IMR-90 (cell line): ENCODE results near the gene CD99L2. TPM values are rescaled to one million over a fixed set of nuclear protein-coding genes. Genes with fewer than 3 reads are reported as not detected.

Experiments
- ATAC-seq: fragments of 200-7000 bp; cut with Tn5 transposase; 2 replicates; pipeline ENCODE4 v1.9.1; 2020; ENCODE audit warnings: low read depth, mild to moderate bottlenecking, moderate library complexity
- BruUV-seq: library from RNA; stranded (reverse); fragments of 400-500 nt; replicated peaks from 2 replicates; lab custom pipeline; 2021; lab: Mats Ljungman, UMichigan
- CTCF ChIA-PET: fragments of 300-600 bp; formaldehyde crosslinking; extraction: SDS; loops from one replicate; lab custom pipeline; 2021; ENCODE audit warnings: antibody characterized with exemption; lab: Yijun Ruan, JAX
- POLR2A ChIA-PET: fragments of 300-600 bp; sonication (Branson Sonifier 250); formaldehyde crosslinking; loops from one replicate; lab custom pipeline; 2022; ENCODE audit warnings: antibody characterized with exemption; ENCODE audit not compliant: unreplicated experiment; lab: Charles Lee
- DNase-seq: peaks from one replicate; pipeline ENCODE4 v3.0.0; 2013
- H2AFZ ChIP-seq: replicated peaks from 2 replicates; pipeline ENCODE3; 2013; ENCODE audit warnings: low read length, mild to moderate bottlenecking; ENCODE audit not compliant: poor library complexity
- H2AK5ac ChIP-seq: 2 replicates; pipeline ENCODE4 v1.6.1; 2013; ENCODE audit warnings: low read depth, low read length, inconsistent platforms
- H2AK9ac ChIP-seq: replicated peaks from 2 replicates; pipeline ENCODE3; 2013; ENCODE audit warnings: mild to moderate bottlenecking, low read depth, low read length, moderate library complexity; ENCODE audit not compliant: poor library complexity
- H2BK120ac ChIP-seq: 2 replicates; pipeline ENCODE4 v1.6.1; 2013; ENCODE audit warnings: low read depth, low read length, inconsistent platforms
- H2BK15ac ChIP-seq: 3 replicates; pipeline ENCODE4 v1.6.1; 2013; ENCODE audit warnings: low read depth, low read length, inconsistent platforms
- H2BK20ac ChIP-seq: 2 replicates; pipeline ENCODE4 v1.6.1; 2013; ENCODE audit warnings: low read depth, mild to moderate bottlenecking, inconsistent platforms, low read length, moderate library complexity
- H2BK5ac ChIP-seq: 2 replicates; pipeline ENCODE4 v1.6.1; 2013; ENCODE audit warnings: mild to moderate bottlenecking, low read depth, low read length, inconsistent platforms; ENCODE audit not compliant: poor library complexity, severe bottlenecking
- H3K14ac ChIP-seq: replicated peaks from 2 replicates; pipeline ENCODE4 v1.6.1; 2013; ENCODE audit warnings: low read depth, low read length, inconsistent platforms
- H3K18ac ChIP-seq: 2 replicates; pipeline ENCODE4 v1.6.1; 2013; ENCODE audit warnings: low read depth, low read length, control low read depth
- H3K23ac ChIP-seq: 2 replicates; pipeline ENCODE4 v1.6.1; 2013; ENCODE audit warnings: low read depth, low read length, inconsistent platforms
- H3K27ac ChIP-seq: 2 replicates; pipeline ENCODE4 v1.5.1; 2013; ENCODE audit warnings: mild to moderate bottlenecking, control low read depth, low read length; ENCODE audit not compliant: insufficient read depth
- H3K27me3 ChIP-seq: 2 replicates; pipeline ENCODE4 v1.6.1; 2013; ENCODE audit warnings: low read length; ENCODE audit not compliant: control insufficient read depth, insufficient read depth
- H3K36me3 ChIP-seq: 2 replicates; pipeline ENCODE4 v1.6.1; 2013; ENCODE audit warnings: low read length, mixed read lengths; ENCODE audit not compliant: control insufficient read depth, insufficient read depth
- H3K4ac ChIP-seq: 2 replicates; pipeline ENCODE4 v1.6.1; 2013; ENCODE audit warnings: low read depth, low read length, inconsistent platforms
- H3K4me1 ChIP-seq: 2 replicates; pipeline ENCODE4 v1.6.1; 2013; ENCODE audit warnings: low read length, mixed read lengths; ENCODE audit not compliant: control insufficient read depth, insufficient read depth
- H3K4me2 ChIP-seq: 2 replicates; pipeline ENCODE4 v1.6.1; 2013; ENCODE audit warnings: low read depth, mild to moderate bottlenecking, control low read depth, low read length, moderate library complexity
- H3K4me3 ChIP-seq: 2 replicates; pipeline ENCODE4 v1.5.1; 2013; ENCODE audit warnings: low read depth, mild to moderate bottlenecking, control low read depth, low read length, moderate library complexity; ENCODE audit not compliant: insufficient read depth
- H3K56ac ChIP-seq: 2 replicates; pipeline ENCODE4 v1.6.1; 2013; ENCODE audit warnings: low read length, inconsistent platforms; ENCODE audit not compliant: insufficient read depth; ENCODE audit errors: extremely low read depth
- H3K79me1 ChIP-seq, 2 experiments: 2 replicates each; pipeline ENCODE4 v1.6.1; 2013; ENCODE audit warnings: low read length in 2 of 2, inconsistent platforms in 1 of 2, low read depth in 1 of 2
- H3K9ac ChIP-seq: 2 replicates; pipeline ENCODE4 v1.6.1; 2013; ENCODE audit warnings: low read depth, low read length, control low read depth
- H3K9me1 ChIP-seq: 2 replicates; pipeline ENCODE4 v1.6.1; 2013; ENCODE audit warnings: low read length, inconsistent platforms; ENCODE audit not compliant: insufficient read depth
- H3K9me3 ChIP-seq: 2 replicates; pipeline ENCODE4 v1.6.1; 2013; ENCODE audit warnings: low read length; ENCODE audit not compliant: control insufficient read depth, insufficient read depth
- H4K20me1 ChIP-seq: 2 replicates; pipeline ENCODE4 v1.6.1; 2013; ENCODE audit warnings: low read length, inconsistent platforms; ENCODE audit not compliant: insufficient read depth
- H4K5ac ChIP-seq: 2 replicates; pipeline ENCODE4 v1.6.1; 2013; ENCODE audit warnings: mild to moderate bottlenecking, low read depth, low read length, control low read depth
- H4K8ac ChIP-seq, 2 experiments: 2 replicates each; pipeline ENCODE4 v1.6.1; 2013; ENCODE audit warnings: low read depth in 2 of 2, low read length in 2 of 2, control low read depth in 1 of 2, inconsistent platforms in 1 of 2
- H4K91ac ChIP-seq: 2 replicates; pipeline ENCODE4 v1.6.1; 2013; ENCODE audit warnings: low read depth, low read length, inconsistent platforms; ENCODE audit not compliant: insufficient read depth
- BHLHE40 ChIP-seq: fragments of 150-350 bp; IDR thresholded peaks from 2 replicates; pipeline ENCODE4 v1.6.1; 2016; ENCODE audit warnings: mild to moderate bottlenecking, low read depth, low read length
- CEBPB ChIP-seq: IDR thresholded peaks from 2 replicates; pipeline ENCODE4 v1.6.1; 2012; ENCODE audit warnings: low read depth, low read length, improper control_type of control experiment
- CHD1 ChIP-seq: IDR thresholded peaks from 2 replicates; pipeline ENCODE4 v1.6.1; 2012; ENCODE audit warnings: low read depth, low read length, improper control_type of control experiment
- MAZ ChIP-seq: IDR thresholded peaks from 2 replicates; pipeline ENCODE4 v1.6.1; 2012; ENCODE audit warnings: low read depth, mild to moderate bottlenecking, low read length, improper control_type of control experiment, moderate library complexity, borderline replicate concordance
- MXI1 ChIP-seq: IDR thresholded peaks from 2 replicates; pipeline ENCODE4 v1.6.1; 2012; ENCODE audit warnings: low read depth, mild to moderate bottlenecking, low read length, moderate library complexity, borderline replicate concordance
- NFE2L2 ChIP-seq: fragments of 150-350 bp; IDR thresholded peaks from 2 replicates; pipeline ENCODE4 v1.6.1; 2016; ENCODE audit warnings: low read depth, mild to moderate bottlenecking, low read length
- RAD21 ChIP-seq: IDR thresholded peaks from 2 replicates; pipeline ENCODE4 v1.6.1; 2012; ENCODE audit warnings: low read length, improper control_type of control experiment
- USF2 ChIP-seq: fragments of 150-350 bp; IDR thresholded peaks from 2 replicates; pipeline ENCODE4 v1.6.1; 2017; ENCODE audit warnings: mild to moderate bottlenecking, antibody characterized with exemption, low read length, low read depth
- WGBS, 2 experiments: methylation state at CpG; one replicate each; pipeline versions ENCODE4 v1.1.5 to v1.1.7; 2013; ENCODE audit warnings: missing lambda C conversion rate in 2 of 2; ENCODE audit not compliant: insufficient read length in 1 of 2; ENCODE audit errors: extremely low coverage in 2 of 2; 5-methylcytosine and 5-hydroxymethylcytosine counted together
- dilution Hi-C: fragments of 300-500 bp; cut with HindIII; formaldehyde crosslinking; loops from one replicate; pipeline ENCODE4 v1.14.3; 2018; ENCODE audit warnings: low sequenced_read_pairs; ENCODE audit not compliant: unreplicated experiment
- in situ Hi-C: fragments of 300-500 bp; cut with MboI; formaldehyde crosslinking; loops from 3 replicates; pipeline ENCODE4 v1.14.3; 2019; ENCODE audit warnings: low sequenced_read_pairs, inconsistent platforms, mixed read lengths
- intact Hi-C: fragments of 100-400 bp; cut with micrococcal nuclease; formaldehyde crosslinking; loops from 2 replicates; pipeline ENCODE4 v1.10.0; 2022
- polyA plus RNA-seq, 3 experiments: library from polyadenylated mRNA; depleted of rRNA; stranded (reverse); fragments of >200 nt; gene quantifications; 2 replicates each; pipeline ENCODE4 v1.2.3, GENCODE V29; 2012; ENCODE audit warnings: low replicate concordance in 1 of 3
- total RNA-seq: library from RNA; depleted of rRNA; stranded (reverse); fragments of >200 nt; gene quantifications from 2 replicates; pipeline ENCODE4 v1.2.3, GENCODE V29; 2012

Gene CD99L2
- total and polyA plus RNA-seq, 2 of the 4 experiments (the other 2 are of a cell fraction) = 17.4 to 41.4 TPM

- Histone ChIP-seq H2AFZ (no peak overlapping the region), H3K9me3 (no peaks in the 10 kb centered on the region), H3K4me2 (no peak overlapping the region), H3K79me1 (peaks cover 0 to 3% of the 10 kb centered on the region in 2 experiments; a peak in 2 of 4 replicates), H3K4me1 (no peaks in the 10 kb centered on the region), H2BK120ac (no peak overlapping the region), H2AK9ac (no peak overlapping the region), H4K91ac (no peak overlapping the region), H3K56ac (no peak overlapping the region), H4K5ac (no peak overlapping the region), H4K20me1 (no peaks in the 10 kb centered on the region), H3K14ac (no peak overlapping the region), H4K8ac (no peak overlapping the region), H3K9me1 (no peaks in the 10 kb centered on the region), H3K36me3 (no peaks in the 10 kb centered on the region), H2BK20ac (no peak overlapping the region), H2BK15ac (no peak overlapping the region), H3K18ac (no peak overlapping the region), H3K4me3 (no peak overlapping the region), H3K9ac (no peak overlapping the region), H2BK5ac (no peak overlapping the region), H2AK5ac (no peak overlapping the region), H3K23ac (no peak overlapping the region), H3K4ac (no peak overlapping the region), H3K27me3 (no peaks in the 10 kb centered on the region), H3K27ac (no peak overlapping the region)
- BruUV-seq = no TSS peak
- POLR2A ChIA-PET = no interaction called here
- DNase-seq (no peak), ATAC-seq (no peak)
- in situ Hi-C loops = no loop called here
- CTCF ChIA-PET = no interaction called here
- no CpG with 5 or more reads among the region's 4 CpGs for WGBS, 2 experiments
- dilution Hi-C loops = no loop called here
- TF ChIP-seq CEBPB (no peak), USF2 (no peak), CHD1 (no peak), NFE2L2 (no peak), MAZ (no peak), RAD21 (no peak), MXI1 (no peak), BHLHE40 (no peak)
- intact Hi-C loops = no loop called here
These were observed 60.6 kb downstream of the CD99L2 start for GRCh38 chrX:150837845-150838244.
